ENCODE results near the gene IL32.

DNA sequence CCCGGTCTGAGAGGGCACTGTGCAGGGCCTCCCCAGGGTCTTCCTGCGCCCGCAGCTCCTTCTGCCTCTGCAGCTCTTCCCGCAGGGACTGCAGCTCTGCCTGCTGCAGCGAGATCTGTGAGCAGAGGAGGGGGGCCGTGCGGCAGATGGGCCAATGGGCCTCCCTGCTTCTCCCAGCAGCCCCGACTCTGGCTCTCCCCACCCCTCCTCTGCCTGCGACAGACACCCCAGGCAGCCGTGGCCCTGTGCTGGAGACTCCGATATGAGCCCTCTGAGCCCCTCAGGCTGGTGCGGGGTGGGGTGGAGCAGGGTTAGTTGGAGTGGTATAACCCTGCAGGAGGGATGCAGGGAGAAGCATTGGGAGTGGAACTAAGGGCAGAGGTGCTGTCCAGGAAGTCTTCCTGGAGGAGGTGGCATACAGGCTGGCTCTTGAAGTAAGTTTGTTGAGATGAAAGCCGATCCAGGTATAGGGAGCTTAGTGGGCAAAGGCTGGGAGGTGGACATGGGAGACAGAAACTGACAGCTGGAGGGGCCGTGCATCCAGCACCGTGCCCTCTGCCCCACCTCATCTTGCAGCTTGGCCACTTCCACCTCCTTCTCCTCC is 36.6 kb upstream of the IL32 start:
- TF ChIP-seq, protein P1, sequence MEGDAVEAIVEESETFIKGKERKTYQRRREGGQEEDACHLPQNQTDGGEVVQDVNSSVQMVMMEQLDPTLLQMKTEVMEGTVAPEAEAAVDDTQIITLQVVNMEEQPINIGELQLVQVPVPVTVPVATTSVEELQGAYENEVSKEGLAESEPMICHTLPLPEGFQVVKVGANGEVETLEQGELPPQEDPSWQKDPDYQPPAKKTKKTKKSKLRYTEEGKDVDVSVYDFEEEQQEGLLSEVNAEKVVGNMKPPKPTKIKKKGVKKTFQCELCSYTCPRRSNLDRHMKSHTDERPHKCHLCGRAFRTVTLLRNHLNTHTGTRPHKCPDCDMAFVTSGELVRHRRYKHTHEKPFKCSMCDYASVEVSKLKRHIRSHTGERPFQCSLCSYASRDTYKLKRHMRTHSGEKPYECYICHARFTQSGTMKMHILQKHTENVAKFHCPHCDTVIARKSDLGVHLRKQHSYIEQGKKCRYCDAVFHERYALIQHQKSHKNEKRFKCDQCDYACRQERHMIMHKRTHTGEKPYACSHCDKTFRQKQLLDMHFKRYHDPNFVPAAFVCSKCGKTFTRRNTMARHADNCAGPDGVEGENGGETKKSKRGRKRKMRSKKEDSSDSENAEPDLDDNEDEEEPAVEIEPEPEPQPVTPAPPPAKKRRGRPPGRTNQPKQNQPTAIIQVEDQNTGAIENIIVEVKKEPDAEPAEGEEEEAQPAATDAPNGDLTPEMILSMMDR (conservative IDR thresholded peaks at IDR 0.05; ENCODE audit: low read depth, low read length), result no peak
- no peak for TF ChIP-seq EZH2 (IDR thresholded peaks at IDR 0.05; ENCODE audit: borderline replicate concordance, low read depth, low read length, poor library complexity, severe bottlenecking)

Measured in A673 (cell line).